H1 (cell line): ENCODE results near the gene NACAD. TPM values are rescaled to one million over a fixed set of nuclear protein-coding genes. Genes with fewer than 3 reads are reported as not detected.

Source experiments
- CTCF ChIA-PET: fragments of 300-600 bp; sonication (Branson Sonifier 250); formaldehyde crosslinking; loops from one replicate; lab custom pipeline; 2021; ENCODE audit not compliant: partially characterized antibody; lab: Charles Lee
- POLR2A ChIA-PET: fragments of 300-600 bp; sonication (Branson Sonifier 250); formaldehyde crosslinking; loops from one replicate; lab custom pipeline; 2021; ENCODE audit warnings: inconsistent platforms; ENCODE audit not compliant: partially characterized antibody; lab: Charles Lee
- DNase-seq, 2 experiments: peaks; one replicate each; pipeline versions ENCODE4 v3.0.0 to v3.0.0-alpha.2; 2010 to 2022; ENCODE audit warnings: low spot score in 2 of 2, low read depth in 1 of 2, mixed read lengths in 1 of 2
- FAIRE-seq: peaks from 2 replicates; lab custom pipeline; 2011; peaks lifted over from hg19 to GRCh38; lab: Jason Lieb, UNC
- H2AFZ ChIP-seq: 2 replicates; pipeline ENCODE4 v1.8.1; 2012; ENCODE audit warnings: low read length, inconsistent platforms
- H2AK5ac ChIP-seq: 2 replicates; pipeline ENCODE4 v1.6.1; 2013; ENCODE audit warnings: low read depth, low read length
- H2BK120ac ChIP-seq: replicated peaks from 2 replicates; pipeline ENCODE3; 2013; ENCODE audit warnings: low read depth, low read length, inconsistent platforms
- H2BK12ac ChIP-seq: 2 replicates; pipeline ENCODE4 v1.6.1; 2013; ENCODE audit warnings: low read depth, low read length
- H2BK15ac ChIP-seq: 2 replicates; pipeline ENCODE4 v1.6.1; 2013; ENCODE audit warnings: low read length
- H2BK20ac ChIP-seq: 2 replicates; pipeline ENCODE4 v1.6.1; 2013; ENCODE audit warnings: low read length
- H2BK5ac ChIP-seq: 2 replicates; pipeline ENCODE4 v1.6.1; 2013; ENCODE audit warnings: low read depth, low read length
- H3K14ac ChIP-seq: 2 replicates; pipeline ENCODE4 v1.6.1; 2013; ENCODE audit warnings: inconsistent platforms; ENCODE audit not compliant: insufficient read length
- H3K18ac ChIP-seq: 2 replicates; pipeline ENCODE4 v1.6.1; 2013; ENCODE audit warnings: low read length; ENCODE audit errors: extremely low read depth
- H3K23ac ChIP-seq: 2 replicates; pipeline ENCODE4 v1.6.1; 2013; ENCODE audit warnings: inconsistent platforms; ENCODE audit not compliant: insufficient read length
- H3K23me2 ChIP-seq: 2 replicates; pipeline ENCODE4 v1.6.1; 2013; ENCODE audit warnings: low read depth, low read length
- H3K27ac ChIP-seq: 2 replicates; pipeline ENCODE4 v1.6.1; 2011; ENCODE audit warnings: low read depth, low read length, inconsistent platforms
- H3K27me3 ChIP-seq, 4 experiments: replicated peaks in 1 of 4; 1 replicate in 1 of 4; 2 replicates in 3 of 4; pipeline versions ENCODE4 v1.6.1 to v1.8.1; 2011 to 2013; ENCODE audit warnings: low read length in 3 of 4, mild to moderate bottlenecking in 3 of 4, inconsistent platforms in 2 of 4, mixed read lengths in 2 of 4, moderate library complexity in 1 of 4; ENCODE audit not compliant: control insufficient read depth in 3 of 4, insufficient read depth in 3 of 4; ENCODE audit errors: extremely low read depth in 1 of 4
- H3K36me3 ChIP-seq, 4 experiments: 2 replicates each; pipeline versions ENCODE4 v1.6.1 to v1.8.1; 2011 to 2013; ENCODE audit warnings: mild to moderate bottlenecking in 4 of 4, low read length in 3 of 4, moderate library complexity in 2 of 4, control low read depth in 1 of 4, inconsistent platforms in 1 of 4; ENCODE audit not compliant: insufficient read depth in 4 of 4, control insufficient read depth in 2 of 4
- H3K4ac ChIP-seq: replicated peaks from 2 replicates; pipeline ENCODE3; 2013; ENCODE audit warnings: low read length, low read depth, mixed read lengths, inconsistent platforms; ENCODE audit not compliant: insufficient read length
- H3K4me1 ChIP-seq, 4 experiments: replicated peaks in 1 of 4; 1 replicate in 1 of 4; 2 replicates in 3 of 4; pipeline versions ENCODE4 v1.6.1 to v1.8.1; 2011 to 2013; ENCODE audit warnings: low read length in 3 of 4, inconsistent platforms in 2 of 4, mixed read lengths in 1 of 4; ENCODE audit not compliant: insufficient read depth in 4 of 4, control insufficient read depth in 3 of 4
- H3K4me2 ChIP-seq, 2 experiments: 2 replicates each; pipeline versions ENCODE4 v1.6.1 to v1.8.1; 2011 to 2013; ENCODE audit warnings: low read depth in 2 of 2, low read length in 2 of 2, control low read depth in 1 of 2, inconsistent platforms in 1 of 2, mild to moderate bottlenecking in 1 of 2; ENCODE audit not compliant: insufficient read depth in 1 of 2
- H3K4me3 ChIP-seq, 4 experiments: fragments of 200-600, 300-600 bp in 1 of 4; sonication (generic), shearing (Covaris generic), sonication (Bioruptor Twin) in 1 of 4; 2 replicates each; pipeline versions ENCODE4 v1.5.1 to v1.8.1; 2011 to 2016; ENCODE audit warnings: low read length in 4 of 4, low read depth in 3 of 4, control low read depth in 2 of 4, inconsistent platforms in 2 of 4, mild to moderate bottlenecking in 2 of 4, mixed read lengths in 1 of 4, moderate library complexity in 1 of 4; ENCODE audit not compliant: insufficient read depth in 2 of 4; ENCODE audit errors: extremely low read depth in 1 of 4
- H3K56ac ChIP-seq: replicated peaks from 2 replicates; pipeline ENCODE3; 2013; ENCODE audit warnings: low read depth, mild to moderate bottlenecking, mixed read lengths, low read length, inconsistent platforms; ENCODE audit not compliant: insufficient read length
- H3K79me1 ChIP-seq: 2 replicates; pipeline ENCODE4 v1.6.1; 2013; ENCODE audit warnings: low read depth, low read length, control low read depth
- H3K79me2 ChIP-seq, 2 experiments: 2 replicates each; pipeline versions ENCODE4 v1.6.1 to v1.8.1; 2012 to 2013; ENCODE audit warnings: low read length in 2 of 2, mild to moderate bottlenecking in 2 of 2, inconsistent platforms in 1 of 2; ENCODE audit not compliant: insufficient read depth in 2 of 2, control insufficient read depth in 1 of 2
- H3K9ac ChIP-seq, 4 experiments: replicated peaks in 1 of 4; 1 replicate in 1 of 4; 2 replicates in 3 of 4; pipeline versions ENCODE4 v1.6.1 to v1.8.1; 2011 to 2013; ENCODE audit warnings: low read depth in 3 of 4, low read length in 3 of 4, control low read depth in 2 of 4, mild to moderate bottlenecking in 2 of 4, moderate library complexity in 2 of 4, inconsistent platforms in 1 of 4; ENCODE audit errors: extremely low read depth in 1 of 4
- H3K9me3 ChIP-seq, 2 experiments: 2 replicates each; pipeline versions ENCODE4 v1.6.1 to v1.8.1; 2012 to 2013; ENCODE audit warnings: mild to moderate bottlenecking in 2 of 2, moderate library complexity in 2 of 2, control low read depth in 1 of 2, inconsistent platforms in 1 of 2, low read depth in 1 of 2, low read length in 1 of 2, mixed read lengths in 1 of 2; ENCODE audit not compliant: insufficient read depth in 2 of 2
- H4K20me1 ChIP-seq, 2 experiments: replicated peaks in 1 of 2; 2 replicates each; pipeline versions ENCODE3 to v1.8.1; 2011 to 2013; ENCODE audit warnings: inconsistent platforms in 2 of 2, low read length in 2 of 2, mild to moderate bottlenecking in 1 of 2; ENCODE audit not compliant: insufficient read depth in 2 of 2, control insufficient read depth in 1 of 2
- H4K5ac ChIP-seq: 2 replicates; pipeline ENCODE4 v1.6.1; 2013; ENCODE audit warnings: low read length, low read depth, mixed read lengths, inconsistent platforms; ENCODE audit not compliant: insufficient read length
- H4K8ac ChIP-seq: 2 replicates; pipeline ENCODE4 v1.8.0; 2013; ENCODE audit warnings: mild to moderate bottlenecking, moderate library complexity, low read length, inconsistent platforms; ENCODE audit not compliant: insufficient read depth; ENCODE audit errors: extremely low read depth
- H4K91ac ChIP-seq: replicated peaks from 2 replicates; pipeline ENCODE3; 2013; ENCODE audit warnings: low read length, mixed read lengths, inconsistent platforms; ENCODE audit not compliant: insufficient read length
- SIN3A ChIP-seq, 2 experiments: IDR thresholded peaks in 1 of 2; conservative IDR thresholded peaks in 1 of 2; 2 replicates each; pipeline ENCODE4 v1.6.1; 2011 to 2012; ENCODE audit warnings: low read length in 2 of 2, improper control_type of control experiment in 1 of 2, low read depth in 1 of 2, mild to moderate bottlenecking in 1 of 2
- WGBS, 2 experiments: shearing (Covaris generic) in 1 of 2; methylation state at CpG; one replicate each; pipeline versions ENCODE4 v1.1.6 to v1.1.7; 2013 to 2015; ENCODE audit warnings: low lambda C conversion rate in 2 of 2, mixed read lengths in 2 of 2, inconsistent platforms in 1 of 2, low coverage in 1 of 2, missing lambda C conversion rate in 1 of 2; ENCODE audit not compliant: insufficient replicate concordance in 2 of 2, insufficient coverage in 1 of 2, insufficient read length in 1 of 2; ENCODE audit errors: extremely low coverage in 1 of 2, missing lambda C conversion rate in 1 of 2; 5-methylcytosine and 5-hydroxymethylcytosine counted together
- polyA plus RNA-seq, 7 experiments: library from polyadenylated mRNA; depleted of rRNA in 3 of 7; stranded (reverse) in 5 of 7; unstranded in 2 of 7; fragments of >200 nt in 5 of 7; fragments of 200-250 nt in 2 of 7; gene quantifications; 1 replicate in 5 of 7; 2 replicates in 1 of 7; 4 replicates in 1 of 7; pipeline versions ENCODE4 v1.2.1 to v1.2.3, GENCODE V29; 2011 to 2013; ENCODE audit warnings: missing spikeins in 2 of 7, mixed read lengths in 2 of 7
- total RNA-seq: library from RNA; stranded (reverse); fragmentation: NEBNext Ultra II Directional; extraction: Animal tissue kit (Norgen Biotek cat#: 25700); gene quantifications from 2 replicates; pipeline ENCODE4 v1.2.1, GENCODE V29; 2021

NACAD gene
- total and polyA plus RNA-seq, 2 of the 8 experiments (the other 6 are each of a cell fraction or from before 2014, with no cell fraction given): 1.3 to 6.0 TPM

DNA sequence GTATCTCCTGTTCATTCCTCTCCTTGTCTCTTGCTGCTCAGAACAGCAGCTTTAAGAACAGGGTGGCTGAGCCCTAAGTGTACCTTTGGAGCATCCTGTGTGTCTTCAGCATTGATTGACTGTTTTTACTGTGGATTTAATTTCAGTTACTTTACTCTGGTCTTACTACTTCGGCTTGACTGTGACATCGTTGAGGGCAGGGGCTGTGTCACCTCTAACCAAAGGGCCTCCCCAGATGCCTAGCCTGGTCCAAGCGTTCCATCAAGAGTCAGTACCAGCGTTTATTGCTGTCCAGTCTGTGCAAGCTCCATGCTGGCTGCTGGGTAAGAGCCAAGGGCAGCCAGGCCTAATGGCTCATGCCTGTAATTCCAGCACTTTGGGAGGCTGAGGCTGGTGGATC, 56.3 kb downstream of the NACAD start:
- H2BK120ac ChIP-seq: no peak overlapping the region
- no peak for FAIRE-seq
- TF ChIP-seq SIN3A (conservative IDR thresholded peaks at IDR 0.05 in 1 of 2, IDR thresholded peaks at IDR 0.05 in 1 of 2; ENCODE audit: low read depth in 1 of 2, low read length in 2 of 2): no peak

More for the DNA sequence above, 56.3 kb downstream of the NACAD start:
- Histone ChIP-seq H4K20me1 (peaks cover 0 to 3% of the 10 kb centered on the region in 2 experiments), H3K36me3 (no peaks in the 10 kb centered on the region), H3K4me1 (peaks cover 0 to 5% (median 0%) of the 10 kb centered on the region in 4 experiments; a peak in 1 of 7 replicates), H2BK15ac (no peak overlapping the region), H3K14ac (no peak overlapping the region), H3K27me3 (no peaks in the 10 kb centered on the region), H2AFZ (no peak overlapping the region), H3K23me2 (no peaks in the 10 kb centered on the region), H3K27ac (no peak overlapping the region), H3K4me2 (no peak overlapping the region), H2BK12ac (no peak overlapping the region), H3K4me3 (no peak overlapping the region), H2BK5ac (0 out of 2 replicates have a peak overlapping the region, but pooled peaks have one; percentile 26), H3K4ac (no peak overlapping the region), H4K91ac (no peak overlapping the region), H3K79me2 (peaks cover 0 to 22% of the 10 kb centered on the region in 2 experiments; a peak in 2 of 4 replicates), H3K79me1 (no peaks in the 10 kb centered on the region; the same call in none of the 2 replicates), H3K56ac (no peak overlapping the region), H3K18ac (no peak overlapping the region), H3K9ac (no peak overlapping the region; a peak in 1 of 7 replicates), H3K23ac (no peak overlapping the region), H2BK20ac (no peak overlapping the region), H4K8ac (no peak overlapping the region; the same call in 1 of the 2 replicates), H4K5ac (no peak overlapping the region), H3K9me3 (no peaks in the 10 kb centered on the region), H2AK5ac (no peak overlapping the region)
- DNase-seq: no peak
- POLR2A ChIA-PET: interaction anchor here (0.9 kb wide), 1 partner anchor 51 kb away, joined by 4 read pairs; no protein-coding TSS in a partner anchor
- WGBS, 2 experiments: 89% methylated on average over 4 of the region's 4 CpGs; no CpG with 5 or more reads in 1 of the 2 experiments
- CTCF ChIA-PET: interaction anchor here (1.8 to 2.0 kb wide), 2 partner anchors 11 to 103 kb away, joined by 6 to 10 read pairs; no protein-coding TSS in a partner anchor
